ENCODE measurements around the gene SERTAD1. TPM values are rescaled to one million over a fixed set of nuclear protein-coding genes. Genes with fewer than 3 reads are reported as not detected.

SERTAD1 gene
- total and polyA plus RNA-seq, 8 donors, result 8.6 to 36.5 (median 11.2) TPM; not detected in 1

- DNase-seq, result no peak
- Histone ChIP-seq H3K4me3 (no peak overlapping the region), H3K36me3 (no peaks in the 10 kb centered on the region), H3K27me3 (no peaks in the 10 kb centered on the region), H3K9me3 (no peaks in the 10 kb centered on the region), H3K27ac (no peak overlapping the region), H3K4me1 (peaks cover 0 to 8% (median 0%) of the 10 kb centered on the region in 4 donors)
- WGBS, 5 donors, result 67 to 79% (median 74%) methylated on average over 2 to 3 of the region's 3 CpGs
- intact Hi-C loops (cut with DNase I; ENCODE audit: low total_unique reads), result no loop called here
- no peak for TF ChIP-seq EP300 (IDR thresholded peaks at IDR 0.05)
- no peak for TF ChIP-seq CTCF (IDR thresholded peaks at IDR 0.05)
- TF ChIP-seq POLR2AphosphoS5 (IDR thresholded peaks at IDR 0.05), result no peak
- TF ChIP-seq POLR2A (IDR thresholded peaks at IDR 0.05), result no peak
These were observed 37.3 kb downstream of the SERTAD1 start for GRCh38 chr19:40388481-40388880.

- Histone ChIP-seq H3K36me3 (no peaks in the 10 kb centered on the region), H3K4me1 (no peaks in the 10 kb centered on the region), H3K4me3 (no peak overlapping the region), H3K27ac (no peak overlapping the region), H3K9me3 (no peaks in the 10 kb centered on the region), H3K27me3 (no peaks in the 10 kb centered on the region)
- 88 to 94% (median 93%) methylated on average over 10 of the region's 10 CpGs for WGBS, 5 donors
- no peak for TF ChIP-seq CTCF (IDR thresholded peaks at IDR 0.05)
- TF ChIP-seq POLR2AphosphoS5 (IDR thresholded peaks at IDR 0.05), result no peak
- TF ChIP-seq EP300 (IDR thresholded peaks at IDR 0.05), result no peak
- TF ChIP-seq POLR2A (IDR thresholded peaks at IDR 0.05), result no peak
- intact Hi-C loops (cut with DNase I; ENCODE audit: low total_unique reads), result no loop called here
- DNase-seq, result no peak
These were observed 38.6 kb downstream of the SERTAD1 start for GRCh38 chr19:40387155-40387554.

DNA sequence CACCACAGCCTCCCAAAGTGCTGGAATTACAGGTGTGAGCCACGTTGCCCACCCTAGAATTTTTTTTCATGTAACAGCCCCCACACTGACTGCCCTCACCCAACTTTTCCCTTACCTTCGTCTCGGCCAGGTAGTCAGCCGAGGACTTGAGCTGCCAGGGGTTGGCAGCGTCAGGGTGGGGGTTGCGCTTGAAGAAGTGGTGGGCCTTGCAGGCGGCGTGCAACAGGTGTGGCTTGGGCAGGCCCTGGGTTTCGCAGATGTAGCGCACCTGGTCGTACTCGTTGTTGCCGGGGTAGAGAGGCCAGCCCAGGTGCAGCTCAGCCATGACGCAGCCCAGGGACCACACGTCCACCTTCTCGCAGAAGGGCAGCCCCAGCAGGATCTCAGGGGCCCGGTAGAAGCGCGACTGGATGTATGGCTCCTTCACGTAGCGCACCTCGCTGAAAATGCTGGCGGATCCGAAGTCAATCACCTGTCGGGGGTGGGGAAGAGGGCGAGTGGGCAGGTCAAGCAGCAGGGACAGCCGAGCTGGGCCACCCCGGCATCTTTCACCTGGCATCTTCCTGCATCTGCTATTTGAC lies 42.0 kb downstream of the SERTAD1 start:
- Histone ChIP-seq H3K27ac (no peak overlapping the region), H3K27me3 (no peaks in the 10 kb centered on the region), H3K4me3 (no peak overlapping the region), H3K4me1 (no peaks in the 10 kb centered on the region), H3K36me3 (peaks cover 0 to 25% (median 22%) of the 10 kb centered on the region in 4 donors), H3K9me3 (no peaks in the 10 kb centered on the region)
- TF ChIP-seq POLR2AphosphoS5 (IDR thresholded peaks at IDR 0.05) (no peak), POLR2A (IDR thresholded peaks at IDR 0.05) (no peak), CTCF (IDR thresholded peaks at IDR 0.05) (no peak)
- DNase-seq, result no peak
- 72 to 83% (median 81%) methylated on average over 25 to 28 of the region's 28 CpGs for WGBS, 5 donors
- intact Hi-C loops (cut with DNase I; ENCODE audit: low total_unique reads), result no loop called here

GRCh38 chr19:40381321-40381720 lies 44.5 kb downstream of the SERTAD1 start:
- no peak overlapping the region for H3K27ac ChIP-seq
- no peaks in the 10 kb centered on the region for H3K4me1 ChIP-seq
- DNase-seq, result no peak
- peaks cover 13 to 48% (median 44%) of the 10 kb centered on the region in 4 donors for H3K36me3 ChIP-seq
- no peak overlapping the region for H3K4me3 ChIP-seq
- H3K9me3 ChIP-seq, result no peaks in the 10 kb centered on the region
- intact Hi-C loops (cut with DNase I; ENCODE audit: low total_unique reads), result no loop called here
- WGBS, 5 donors, result 58 to 87% (median 78%) methylated on average over 3 of the region's 3 CpGs
- H3K27me3 ChIP-seq, result no peaks in the 10 kb centered on the region
- TF ChIP-seq CTCF (IDR thresholded peaks at IDR 0.05) (no peak), POLR2A (IDR thresholded peaks at IDR 0.05) (no peak)
